HepG2 (cell line): ENCODE data around the gene MINDY1. TPM values are rescaled to one million over a fixed set of nuclear protein-coding genes. Genes with fewer than 3 reads are reported as not detected.

ENCODE experiments used
- ATF7 ChIP-seq, 2 experiments: fragments of 450-650 bp in 1 of 2; sonication (generic) in 1 of 2; formaldehyde crosslinking in 1 of 2; IDR thresholded peaks; 2 replicates each; pipeline versions ENCODE4 v1.4.0 to v1.6.1; 2016 to 2020; ENCODE audit warnings: antibody characterized with exemption in 1 of 2, mild to moderate bottlenecking in 1 of 2, missing genetic modification reagents in 1 of 2
- CAMTA2 ChIP-seq: sonication (generic); formaldehyde crosslinking; IDR thresholded peaks from 2 replicates; pipeline ENCODE4 v1.4.0; 2020; ENCODE audit warnings: mild to moderate bottlenecking, missing genetic modification reagents, borderline replicate concordance
- HOXA9 ChIP-seq: sonication (generic); formaldehyde crosslinking; IDR thresholded peaks from 2 replicates; pipeline ENCODE4 v1.8.1; 2022; ENCODE audit warnings: missing genetic modification reagents, mild to moderate bottlenecking, moderate library complexity, borderline replicate concordance
- MAFG ChIP-seq: sonication (generic); formaldehyde crosslinking; IDR thresholded peaks from 2 replicates; pipeline ENCODE4 v1.5.1; 2020; ENCODE audit warnings: mild to moderate bottlenecking, missing genetic modification reagents
- MYC ChIP-seq: sonication (generic); formaldehyde crosslinking; IDR thresholded peaks from 2 replicates; pipeline ENCODE4 v1.9.0; 2021; ENCODE audit warnings: missing genetic modification reagents, borderline replicate concordance
- MZF1 ChIP-seq: sonication (generic); formaldehyde crosslinking; IDR thresholded peaks from 2 replicates; pipeline ENCODE4 v1.8.1; 2023; ENCODE audit warnings: mild to moderate bottlenecking, missing genetic modification reagents, borderline replicate concordance
- NFIC ChIP-seq: IDR thresholded peaks from 2 replicates; pipeline ENCODE4 v1.6.1; 2012; ENCODE audit warnings: mild to moderate bottlenecking, low read length, inconsistent platforms
- ZBTB3 ChIP-seq: sonication (generic); formaldehyde crosslinking; IDR thresholded peaks from 2 replicates; pipeline ENCODE4 v1.4.0; 2020; ENCODE audit warnings: low read depth, mild to moderate bottlenecking, moderate library complexity, missing genetic modification reagents, borderline replicate concordance
- ZFYVE20 ChIP-seq: sonication (generic); formaldehyde crosslinking; IDR thresholded peaks from 2 replicates; pipeline ENCODE4 v1.8.0; 2023; ENCODE audit warnings: low read depth, mild to moderate bottlenecking, moderate library complexity, missing genetic modification reagents, borderline replicate concordance
- ZNF841 ChIP-seq: sonication (generic); formaldehyde crosslinking; IDR thresholded peaks from 2 replicates; pipeline ENCODE4 v1.8.1; 2023; ENCODE audit warnings: missing genetic modification reagents, borderline replicate concordance
- polyA plus RNA-seq, 8 experiments: library from polyadenylated mRNA; depleted of rRNA in 3 of 8; stranded (reverse) in 7 of 8; unstranded in 1 of 8; fragments of >200 nt; fragmentation: Illumina TruSeq in 4 of 8; extraction: Trizol in 4 of 8; gene quantifications; 2 replicates each; pipeline versions ENCODE4 v1.2.1 to v1.2.3, GENCODE V29; 2011 to 2016; ENCODE audit warnings: low read depth in 4 of 8, missing spikeins in 1 of 8, mixed read lengths in 1 of 8; ENCODE audit not compliant: insufficient read depth in 1 of 8
- total RNA-seq, 5 experiments: library from RNA; depleted of rRNA; stranded (reverse); fragments of >200 nt; fragmentation: Illumina TruSeq; extraction: Trizol; gene quantifications; 2 replicates each; pipeline ENCODE4 v1.2.3, GENCODE V29; 2016; ENCODE audit warnings: low read depth in 1 of 5
- TF ChIP-seq, protein P1 (sequence below): sonication (generic); formaldehyde crosslinking; IDR thresholded peaks from 2 replicates; pipeline ENCODE4 v1.5.0; 2020; ENCODE audit warnings: mild to moderate bottlenecking, missing genetic modification reagents, borderline replicate concordance
- TF ChIP-seq, protein P2 (sequence below): sonication (generic); formaldehyde crosslinking; IDR thresholded peaks from 2 replicates; pipeline ENCODE4 v1.5.0; 2020; ENCODE audit warnings: mild to moderate bottlenecking, missing genetic modification reagents
- TF ChIP-seq, protein P3 (sequence below): sonication (generic); formaldehyde crosslinking; conservative IDR thresholded peaks from 2 replicates; pipeline ENCODE4 v1.8.0; 2022; ENCODE audit warnings: missing genetic modification reagents
- TF ChIP-seq, protein P4 (sequence below): sonication (generic); formaldehyde crosslinking; IDR thresholded peaks from 2 replicates; pipeline ENCODE4 v1.4.0; 2020; ENCODE audit warnings: missing genetic modification reagents, mild to moderate bottlenecking, borderline replicate concordance

MINDY1 gene
- total and polyA plus RNA-seq, 2 of the 13 experiments (the other 11 are each of a cell fraction or from before 2014, with no cell fraction given): 11.1 to 15.0 TPM

DNA sequence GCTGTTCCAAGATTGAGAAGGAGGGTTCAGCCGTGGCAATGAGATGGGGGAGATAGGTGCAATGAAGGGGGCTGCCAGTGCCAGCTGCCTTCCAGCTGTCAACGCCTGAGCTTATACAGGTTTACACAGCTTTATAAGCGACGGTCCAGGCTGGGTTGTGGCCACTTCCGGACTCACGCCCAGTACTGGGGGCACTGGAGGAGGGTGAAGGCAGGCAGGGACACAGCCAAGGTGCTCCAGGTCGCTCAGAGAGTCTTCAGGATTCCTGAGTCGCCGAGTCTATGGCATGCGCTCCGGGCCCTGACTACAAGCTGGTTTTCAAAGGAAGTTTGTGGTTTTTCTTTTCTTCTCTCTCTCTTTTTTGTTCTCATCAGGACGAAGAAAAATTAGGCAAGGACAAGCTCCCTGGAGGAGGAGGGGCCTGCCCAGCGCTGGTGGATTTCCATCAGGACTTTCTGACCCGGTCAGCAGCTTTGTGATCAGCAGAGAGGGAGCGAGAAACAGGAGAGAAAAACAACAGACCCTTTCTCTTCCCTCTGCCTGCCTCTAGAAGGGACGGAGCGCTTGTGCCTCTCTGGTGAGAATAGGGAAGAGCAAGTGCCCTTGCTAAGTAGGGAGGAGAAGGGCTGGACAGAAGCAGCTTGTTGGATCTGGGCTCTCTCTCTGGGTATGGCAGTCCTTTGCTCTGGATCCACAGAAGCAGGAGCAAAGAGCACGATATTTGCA is at the start of gene MINDY1 (continued):
- TF ChIP-seq NFIC (no peak), HOXA9 (CRISPR knock-in tag) (no peak), CAMTA2 (no peak), ZBTB3 (CRISPR knock-in tag) (0 out of 2 replicates have a peak, but pooled peaks have one; percentile 9), ZNF841 (no peak), ATF7 (IDR thresholded peaks at IDR 0.05) (no peak), ATF7 (CRISPR knock-in tag; IDR thresholded peaks at IDR 0.05) (no peak), ZFYVE20 (CRISPR knock-in tag) (no peak), MYC (CRISPR knock-in tag) (peak; percentile 43; the same call in 1 of the 2 replicates), MZF1 (CRISPR knock-in tag) (no peak), MAFG (CRISPR knock-in tag) (no peak)
- TF ChIP-seq, protein P1, sequence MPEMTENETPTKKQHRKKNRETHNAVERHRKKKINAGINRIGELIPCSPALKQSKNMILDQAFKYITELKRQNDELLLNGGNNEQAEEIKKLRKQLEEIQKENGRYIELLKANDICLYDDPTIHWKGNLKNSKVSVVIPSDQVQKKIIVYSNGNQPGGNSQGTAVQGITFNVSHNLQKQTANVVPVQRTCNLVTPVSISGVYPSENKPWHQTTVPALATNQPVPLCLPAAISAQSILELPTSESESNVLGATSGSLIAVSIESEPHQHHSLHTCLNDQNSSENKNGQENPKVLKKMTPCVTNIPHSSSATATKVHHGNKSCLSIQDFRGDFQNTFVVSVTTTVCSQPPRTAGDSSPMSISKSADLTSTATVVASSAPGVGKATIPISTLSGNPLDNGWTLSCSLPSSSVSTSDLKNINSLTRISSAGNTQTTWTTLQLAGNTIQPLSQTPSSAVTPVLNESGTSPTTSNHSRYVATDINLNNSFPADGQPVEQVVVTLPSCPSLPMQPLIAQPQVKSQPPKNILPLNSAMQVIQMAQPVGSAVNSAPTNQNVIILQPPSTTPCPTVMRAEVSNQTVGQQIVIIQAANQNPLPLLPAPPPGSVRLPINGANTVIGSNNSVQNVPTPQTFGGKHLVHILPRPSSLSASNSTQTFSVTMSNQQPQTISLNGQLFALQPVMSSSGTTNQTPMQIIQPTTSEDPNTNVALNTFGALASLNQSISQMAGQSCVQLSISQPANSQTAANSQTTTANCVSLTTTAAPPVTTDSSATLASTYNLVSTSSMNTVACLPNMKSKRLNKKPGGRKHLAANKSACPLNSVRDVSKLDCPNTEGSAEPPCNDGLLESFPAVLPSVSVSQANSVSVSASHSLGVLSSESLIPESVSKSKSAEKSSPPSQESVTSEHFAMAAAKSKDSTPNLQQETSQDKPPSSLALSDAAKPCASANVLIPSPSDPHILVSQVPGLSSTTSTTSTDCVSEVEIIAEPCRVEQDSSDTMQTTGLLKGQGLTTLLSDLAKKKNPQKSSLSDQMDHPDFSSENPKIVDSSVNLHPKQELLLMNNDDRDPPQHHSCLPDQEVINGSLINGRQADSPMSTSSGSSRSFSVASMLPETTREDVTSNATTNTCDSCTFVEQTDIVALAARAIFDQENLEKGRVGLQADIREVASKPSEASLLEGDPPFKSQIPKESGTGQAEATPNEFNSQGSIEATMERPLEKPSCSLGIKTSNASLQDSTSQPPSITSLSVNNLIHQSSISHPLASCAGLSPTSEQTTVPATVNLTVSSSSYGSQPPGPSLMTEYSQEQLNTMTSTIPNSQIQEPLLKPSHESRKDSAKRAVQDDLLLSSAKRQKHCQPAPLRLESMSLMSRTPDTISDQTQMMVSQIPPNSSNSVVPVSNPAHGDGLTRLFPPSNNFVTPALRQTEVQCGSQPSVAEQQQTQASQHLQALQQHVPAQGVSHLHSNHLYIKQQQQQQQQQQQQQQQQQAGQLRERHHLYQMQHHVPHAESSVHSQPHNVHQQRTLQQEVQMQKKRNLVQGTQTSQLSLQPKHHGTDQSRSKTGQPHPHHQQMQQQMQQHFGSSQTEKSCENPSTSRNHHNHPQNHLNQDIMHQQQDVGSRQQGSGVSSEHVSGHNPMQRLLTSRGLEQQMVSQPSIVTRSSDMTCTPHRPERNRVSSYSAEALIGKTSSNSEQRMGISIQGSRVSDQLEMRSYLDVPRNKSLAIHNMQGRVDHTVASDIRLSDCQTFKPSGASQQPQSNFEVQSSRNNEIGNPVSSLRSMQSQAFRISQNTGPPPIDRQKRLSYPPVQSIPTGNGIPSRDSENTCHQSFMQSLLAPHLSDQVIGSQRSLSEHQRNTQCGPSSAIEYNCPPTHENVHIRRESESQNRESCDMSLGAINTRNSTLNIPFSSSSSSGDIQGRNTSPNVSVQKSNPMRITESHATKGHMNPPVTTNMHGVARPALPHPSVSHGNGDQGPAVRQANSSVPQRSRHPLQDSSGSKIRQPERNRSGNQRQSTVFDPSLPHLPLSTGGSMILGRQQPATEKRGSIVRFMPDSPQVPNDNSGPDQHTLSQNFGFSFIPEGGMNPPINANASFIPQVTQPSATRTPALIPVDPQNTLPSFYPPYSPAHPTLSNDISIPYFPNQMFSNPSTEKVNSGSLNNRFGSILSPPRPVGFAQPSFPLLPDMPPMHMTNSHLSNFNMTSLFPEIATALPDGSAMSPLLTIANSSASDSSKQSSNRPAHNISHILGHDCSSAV (CRISPR knock-in tag): 0 out of 2 replicates have a peak, but pooled peaks have one; percentile 41
- TF ChIP-seq, protein P2, sequence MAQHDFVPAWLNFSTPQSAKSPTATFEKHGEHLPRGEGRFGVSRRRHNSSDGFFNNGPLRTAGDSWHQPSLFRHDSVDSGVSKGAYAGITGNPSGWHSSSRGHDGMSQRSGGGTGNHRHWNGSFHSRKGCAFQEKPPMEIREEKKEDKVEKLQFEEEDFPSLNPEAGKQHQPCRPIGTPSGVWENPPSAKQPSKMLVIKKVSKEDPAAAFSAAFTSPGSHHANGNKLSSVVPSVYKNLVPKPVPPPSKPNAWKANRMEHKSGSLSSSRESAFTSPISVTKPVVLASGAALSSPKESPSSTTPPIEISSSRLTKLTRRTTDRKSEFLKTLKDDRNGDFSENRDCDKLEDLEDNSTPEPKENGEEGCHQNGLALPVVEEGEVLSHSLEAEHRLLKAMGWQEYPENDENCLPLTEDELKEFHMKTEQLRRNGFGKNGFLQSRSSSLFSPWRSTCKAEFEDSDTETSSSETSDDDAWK (CRISPR knock-in tag): no peak
- TF ChIP-seq, protein P3, sequence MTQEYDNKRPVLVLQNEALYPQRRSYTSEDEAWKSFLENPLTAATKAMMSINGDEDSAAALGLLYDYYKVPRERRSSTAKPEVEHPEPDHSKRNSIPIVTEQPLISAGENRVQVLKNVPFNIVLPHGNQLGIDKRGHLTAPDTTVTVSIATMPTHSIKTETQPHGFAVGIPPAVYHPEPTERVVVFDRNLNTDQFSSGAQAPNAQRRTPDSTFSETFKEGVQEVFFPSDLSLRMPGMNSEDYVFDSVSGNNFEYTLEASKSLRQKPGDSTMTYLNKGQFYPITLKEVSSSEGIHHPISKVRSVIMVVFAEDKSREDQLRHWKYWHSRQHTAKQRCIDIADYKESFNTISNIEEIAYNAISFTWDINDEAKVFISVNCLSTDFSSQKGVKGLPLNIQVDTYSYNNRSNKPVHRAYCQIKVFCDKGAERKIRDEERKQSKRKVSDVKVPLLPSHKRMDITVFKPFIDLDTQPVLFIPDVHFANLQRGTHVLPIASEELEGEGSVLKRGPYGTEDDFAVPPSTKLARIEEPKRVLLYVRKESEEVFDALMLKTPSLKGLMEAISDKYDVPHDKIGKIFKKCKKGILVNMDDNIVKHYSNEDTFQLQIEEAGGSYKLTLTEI (CRISPR knock-in tag): no peak
- TF ChIP-seq, protein P4, sequence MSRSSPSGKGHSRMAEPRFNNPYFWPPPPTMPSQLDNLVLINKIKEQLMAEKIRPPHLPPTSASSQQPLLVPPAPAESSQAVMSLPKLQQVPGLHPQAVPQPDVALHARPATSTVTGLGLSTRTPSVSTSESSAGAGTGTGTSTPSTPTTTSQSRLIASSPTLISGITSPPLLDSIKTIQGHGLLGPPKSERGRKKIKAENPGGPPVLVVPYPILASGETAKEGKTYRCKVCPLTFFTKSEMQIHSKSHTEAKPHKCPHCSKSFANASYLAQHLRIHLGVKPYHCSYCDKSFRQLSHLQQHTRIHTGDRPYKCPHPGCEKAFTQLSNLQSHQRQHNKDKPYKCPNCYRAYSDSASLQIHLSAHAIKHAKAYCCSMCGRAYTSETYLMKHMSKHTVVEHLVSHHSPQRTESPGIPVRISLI: no peak
